Thyroid gland (tissue), 4 donors: Measurements from ENCODE around the gene PTPN23.

Experiments
- CTCF ChIP-seq, 6 experiments: fragments of 200-600 bp in 3 of 6; fragments of 450-650 bp in 3 of 6; sonication (generic) in 3 of 6; IDR thresholded peaks; one replicate each; pipeline ENCODE4 v1.5.1; 2016 to 2019; ENCODE audit warnings: antibody characterized with exemption in 6 of 6, mild to moderate bottlenecking in 2 of 6, inconsistent platforms in 1 of 6, moderate library complexity in 1 of 6
- POLR2A ChIP-seq, 2 donors: fragments of 450-650 bp; IDR thresholded peaks; one replicate each; pipeline ENCODE4 v1.6.1; 2017; ENCODE audit warnings: antibody characterized with exemption in 2 of 2, mild to moderate bottlenecking in 2 of 2, moderate library complexity in 1 of 2

- no peak for TF ChIP-seq POLR2A (IDR thresholded peaks at IDR 0.05)
- TF ChIP-seq CTCF (IDR thresholded peaks at IDR 0.05) = no peak
Measured at GRCh38 chr3:47427866-47428265, 47.0 kb downstream of the PTPN23 start.
